Measurements from ENCODE around the gene RNF208.

DNA sequence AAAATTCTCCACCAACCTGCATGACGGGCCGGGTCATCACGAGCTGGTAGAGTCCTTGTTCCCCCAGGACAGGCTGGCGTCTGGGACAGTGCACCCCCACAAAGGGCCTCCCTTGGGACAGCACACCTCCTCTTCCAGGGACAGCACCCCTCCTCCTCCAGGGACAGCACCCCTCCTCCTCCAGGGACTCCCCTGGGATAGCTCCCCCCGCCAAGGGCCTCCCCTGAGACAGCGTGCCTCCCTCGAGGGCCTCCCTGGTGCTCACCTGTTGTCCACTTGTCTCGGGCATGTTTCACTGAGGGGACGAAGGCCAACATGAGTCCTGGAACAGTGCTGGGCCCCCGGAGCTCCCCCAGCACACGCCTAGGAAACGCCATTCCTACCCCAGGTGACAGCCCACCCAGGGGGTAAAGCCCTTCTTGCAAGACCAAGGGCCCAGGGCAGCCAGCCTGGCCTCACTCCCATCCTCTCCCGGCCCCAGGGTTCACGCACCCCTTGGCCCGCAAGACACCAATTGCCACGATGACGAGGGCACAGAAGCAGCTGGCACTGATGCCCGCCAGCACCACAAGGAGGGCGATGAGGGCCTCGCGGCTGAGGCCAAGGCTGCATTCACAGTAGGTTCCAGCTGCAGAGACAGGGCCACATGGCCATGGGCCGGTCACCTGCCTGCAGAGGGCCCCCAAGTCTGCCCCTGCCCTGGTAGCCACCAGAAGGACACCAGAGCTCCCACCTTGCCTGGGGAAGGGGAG is 50.7 kb downstream of the RNF208 start:
- TF ChIP-seq, protein P1, sequence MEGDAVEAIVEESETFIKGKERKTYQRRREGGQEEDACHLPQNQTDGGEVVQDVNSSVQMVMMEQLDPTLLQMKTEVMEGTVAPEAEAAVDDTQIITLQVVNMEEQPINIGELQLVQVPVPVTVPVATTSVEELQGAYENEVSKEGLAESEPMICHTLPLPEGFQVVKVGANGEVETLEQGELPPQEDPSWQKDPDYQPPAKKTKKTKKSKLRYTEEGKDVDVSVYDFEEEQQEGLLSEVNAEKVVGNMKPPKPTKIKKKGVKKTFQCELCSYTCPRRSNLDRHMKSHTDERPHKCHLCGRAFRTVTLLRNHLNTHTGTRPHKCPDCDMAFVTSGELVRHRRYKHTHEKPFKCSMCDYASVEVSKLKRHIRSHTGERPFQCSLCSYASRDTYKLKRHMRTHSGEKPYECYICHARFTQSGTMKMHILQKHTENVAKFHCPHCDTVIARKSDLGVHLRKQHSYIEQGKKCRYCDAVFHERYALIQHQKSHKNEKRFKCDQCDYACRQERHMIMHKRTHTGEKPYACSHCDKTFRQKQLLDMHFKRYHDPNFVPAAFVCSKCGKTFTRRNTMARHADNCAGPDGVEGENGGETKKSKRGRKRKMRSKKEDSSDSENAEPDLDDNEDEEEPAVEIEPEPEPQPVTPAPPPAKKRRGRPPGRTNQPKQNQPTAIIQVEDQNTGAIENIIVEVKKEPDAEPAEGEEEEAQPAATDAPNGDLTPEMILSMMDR (IDR thresholded peaks at IDR 0.05) = no peak
- no peak for TF ChIP-seq POLR2A (IDR thresholded peaks at IDR 0.05)

All from body of pancreas (tissue), 4 donors.